ENCODE data around the gene TPGS1.

- no peak for TF ChIP-seq CTCF (IDR thresholded peaks at IDR 0.05)
- no peak for TF ChIP-seq ZFX (IDR thresholded peaks at IDR 0.05; ENCODE audit: borderline replicate concordance)
These were observed 60.1 kb downstream of the TPGS1 start for GRCh38 chr19:567296-567900.

All from 22Rv1 (cell line).